HepG2 (cell line): Measurements from ENCODE around the gene OR5A1. TPM values are rescaled to one million over a fixed set of nuclear protein-coding genes. Genes with fewer than 3 reads are reported as not detected.

Experiments used
- ATAC-seq: fragments of 200-7000 bp; cut with Tn5 transposase; 3 replicates; pipeline ENCODE4 v1.9.1; 2020; ENCODE audit warnings: mild to moderate bottlenecking, moderate library complexity
- BruUV-seq: library from RNA; stranded (reverse); fragments of 400-500 nt; replicated peaks from 2 replicates; lab custom pipeline; 2021; lab: Mats Ljungman, UMichigan
- CTCF ChIA-PET: fragments of 300-600 bp; formaldehyde crosslinking; extraction: SDS; loops from one replicate; lab custom pipeline; 2021; ENCODE audit warnings: low total read pairs, inconsistent platforms, low intra/inter-chr PET ratio; lab: Yijun Ruan, JAX
- POLR2A ChIA-PET: fragments of 350-600 bp; sonication (Branson Sonifier 250); formaldehyde crosslinking; loops from one replicate; lab custom pipeline; 2020; ENCODE audit warnings: antibody characterized with exemption, inconsistent platforms; lab: Yijun Ruan, JAX
- DNase-seq: peaks from one replicate; pipeline ENCODE4 v3.0.0-alpha.2; 2015; ENCODE audit warnings: low spot score
- FAIRE-seq: peaks from 3 replicates; lab custom pipeline; 2011; peaks lifted over from hg19 to GRCh38; lab: Jason Lieb, UNC
- H2AFZ ChIP-seq: one replicate; pipeline ENCODE4 v1.6.1; 2011; ENCODE audit warnings: low read length, inconsistent platforms
- H3K27ac ChIP-seq: fragments of 300-600 bp; 3 replicates; pipeline ENCODE4 v1.8.0; 2011; ENCODE audit warnings: mixed run types, mild to moderate bottlenecking, mixed read lengths, low read length, inconsistent platforms; ENCODE audit not compliant: insufficient read depth; ENCODE audit errors: extremely low read length
- H3K27me3 ChIP-seq, 2 experiments: fragments of 200-600 bp in 1 of 2; 2 replicates in 1 of 2; 3 replicates in 1 of 2; pipeline versions ENCODE4 v1.6.0 to v1.8.0; 2011; ENCODE audit warnings: low read length in 2 of 2, mild to moderate bottlenecking in 2 of 2, moderate library complexity in 2 of 2, inconsistent platforms in 1 of 2; ENCODE audit not compliant: insufficient read depth in 2 of 2, control insufficient read depth in 1 of 2
- H3K36me3 ChIP-seq, 2 experiments: fragments of 200-600 bp in 1 of 2; replicated peaks in 1 of 2; 2 replicates in 1 of 2; 3 replicates in 1 of 2; pipeline versions ENCODE4 v1.5.1 to v1.8.0; 2011; ENCODE audit warnings: low read length in 2 of 2, inconsistent platforms in 1 of 2; ENCODE audit not compliant: insufficient read depth in 2 of 2, control insufficient read depth in 1 of 2
- H3K4me1 ChIP-seq: 2 replicates; pipeline ENCODE4 v1.5.1; 2012; ENCODE audit warnings: low read length, inconsistent platforms; ENCODE audit not compliant: insufficient read depth
- H3K4me2 ChIP-seq: 2 replicates; pipeline ENCODE4 v1.6.0; 2011; ENCODE audit warnings: low read depth, low read length, inconsistent platforms
- H3K4me3 ChIP-seq, 3 experiments: fragments of 200-600 bp in 1 of 3; sonication (generic), shearing (Covaris generic) in 1 of 3; replicated peaks in 1 of 3; 2 replicates each; pipeline ENCODE4 v1.5.1; 2011 to 2016; ENCODE audit warnings: low read length in 3 of 3, inconsistent platforms in 2 of 3, low read depth in 2 of 3, mild to moderate bottlenecking in 2 of 3, control low read depth in 1 of 3, mixed read lengths in 1 of 3; ENCODE audit not compliant: insufficient read depth in 1 of 3
- H3K79me2 ChIP-seq: one replicate; pipeline ENCODE4 v1.6.1; 2011; ENCODE audit warnings: low read length, inconsistent platforms; ENCODE audit not compliant: insufficient read depth
- H3K9ac ChIP-seq: 2 replicates; pipeline ENCODE4 v1.6.0; 2011; ENCODE audit warnings: mild to moderate bottlenecking, low read depth, low read length, inconsistent platforms; ENCODE audit not compliant: insufficient read depth
- H3K9me3 ChIP-seq: 2 replicates; pipeline ENCODE4 v1.5.1; 2012; ENCODE audit warnings: mild to moderate bottlenecking, low read length
- H4K20me1 ChIP-seq: 2 replicates; pipeline ENCODE4 v1.6.0; 2011; ENCODE audit warnings: inconsistent platforms, mild to moderate bottlenecking, low read length, moderate library complexity; ENCODE audit not compliant: insufficient read depth
- ETV6 ChIP-seq: sonication (generic); formaldehyde crosslinking; conservative IDR thresholded peaks from 2 replicates; pipeline ENCODE4 v1.4.0; 2020; ENCODE audit warnings: missing genetic modification reagents
- MBNL3 ChIP-seq: fragments of 250-450 bp; sonication (Bioruptor Pico); conservative IDR thresholded peaks from 2 replicates; pipeline ENCODE4 v1.8.0; 2022; ENCODE audit warnings: mild to moderate bottlenecking, inconsistent platforms
- NCOA1 ChIP-seq: sonication (generic); formaldehyde crosslinking; IDR thresholded peaks from 2 replicates; pipeline ENCODE4 v1.9.0; 2021; ENCODE audit warnings: missing genetic modification reagents
- NFKB2 ChIP-seq: sonication (generic); formaldehyde crosslinking; IDR thresholded peaks from 2 replicates; pipeline ENCODE4 v1.4.0; 2020; ENCODE audit warnings: missing genetic modification reagents, borderline replicate concordance
- NONO ChIP-seq, 2 experiments: fragments of 450-650 bp in 1 of 2; sonication (generic) in 1 of 2; formaldehyde crosslinking in 1 of 2; IDR thresholded peaks in 1 of 2; conservative IDR thresholded peaks in 1 of 2; 2 replicates each; pipeline versions ENCODE4 v1.6.1 to v1.8.0; 2017 to 2022; ENCODE audit warnings: mild to moderate bottlenecking in 1 of 2, missing genetic modification reagents in 1 of 2, moderate library complexity in 1 of 2
- SMC3 ChIP-seq: IDR thresholded peaks from 2 replicates; pipeline ENCODE4 v1.6.1; 2011; ENCODE audit warnings: low read length, improper control_type of control experiment
- TAF1 ChIP-seq: sonication (generic); formaldehyde crosslinking; IDR thresholded peaks from 2 replicates; pipeline ENCODE4 v1.4.0; 2020; ENCODE audit warnings: missing genetic modification reagents
- TARDBP ChIP-seq: sonication (generic); formaldehyde crosslinking; IDR thresholded peaks from 2 replicates; pipeline ENCODE4 v1.8.0; 2022; ENCODE audit warnings: mild to moderate bottlenecking, missing genetic modification reagents
- ZNF232 ChIP-seq: sonication (generic); formaldehyde crosslinking; IDR thresholded peaks from 2 replicates; pipeline ENCODE4 v1.4.0; 2020; ENCODE audit warnings: missing genetic modification reagents, borderline replicate concordance
- ZNF546 ChIP-seq: sonication (generic); formaldehyde crosslinking; conservative IDR thresholded peaks from 2 replicates; pipeline ENCODE4 v1.8.1; 2023; ENCODE audit warnings: mild to moderate bottlenecking, missing genetic modification reagents
- ZNF616 ChIP-seq: sonication (generic); formaldehyde crosslinking; IDR thresholded peaks from 2 replicates; pipeline ENCODE4 v1.5.0; 2020; ENCODE audit warnings: low read depth, mild to moderate bottlenecking, missing genetic modification reagents
- ZNF749 ChIP-seq: sonication (generic); formaldehyde crosslinking; IDR thresholded peaks from 2 replicates; pipeline ENCODE4 v1.8.0; 2022; ENCODE audit warnings: mild to moderate bottlenecking, missing genetic modification reagents, moderate library complexity, borderline replicate concordance
- ZNF788 ChIP-seq: sonication (generic); formaldehyde crosslinking; IDR thresholded peaks from 2 replicates; pipeline ENCODE4 v1.5.0; 2020; ENCODE audit warnings: mild to moderate bottlenecking, missing genetic modification reagents, borderline replicate concordance
- WGBS: methylation state at CpG from one replicate; pipeline ENCODE4 v1.1.6; 2017; ENCODE audit warnings: low lambda C conversion rate; 5-methylcytosine and 5-hydroxymethylcytosine counted together
- in situ Hi-C: cut with HindIII; loops from 2 replicates; pipeline ENCODE4 v1.10.0; 2017; ENCODE audit warnings: low pct_unique_long_range_greater_than_20kb; ENCODE audit not compliant: extremely low pct_ligation_motif_present
- intact Hi-C: fragments of 100-400 bp; cut with micrococcal nuclease; formaldehyde crosslinking; loops from one replicate; pipeline ENCODE4 v1.10.0; 2022; ENCODE audit not compliant: unreplicated experiment
- polyA plus RNA-seq, 8 experiments: library from polyadenylated mRNA; depleted of rRNA in 3 of 8; stranded (reverse) in 7 of 8; unstranded in 1 of 8; fragments of >200 nt; fragmentation: Illumina TruSeq in 4 of 8; extraction: Trizol in 4 of 8; gene quantifications; 2 replicates each; pipeline versions ENCODE4 v1.2.1 to v1.2.3, GENCODE V29; 2011 to 2016; ENCODE audit warnings: low read depth in 4 of 8, missing spikeins in 1 of 8, mixed read lengths in 1 of 8; ENCODE audit not compliant: insufficient read depth in 1 of 8
- total RNA-seq, 5 experiments: library from RNA; depleted of rRNA; stranded (reverse); fragments of >200 nt; fragmentation: Illumina TruSeq; extraction: Trizol; gene quantifications; 2 replicates each; pipeline ENCODE4 v1.2.3, GENCODE V29; 2016; ENCODE audit warnings: low read depth in 1 of 5
- TF ChIP-seq, protein P1 (sequence below), 2 experiments: sonication (generic) in 1 of 2; formaldehyde crosslinking in 1 of 2; IDR thresholded peaks; 2 replicates each; pipeline versions ENCODE4 v1.4.0 to v1.6.1; 2018 to 2020; ENCODE audit warnings: missing genetic modification reagents in 2 of 2, borderline replicate concordance in 1 of 2, low read depth in 1 of 2, mild to moderate bottlenecking in 1 of 2, missing biosample characterization in 1 of 2

The OR5A1 gene
- total and polyA plus RNA-seq, 2 of the 13 experiments (the other 11 are each of a cell fraction or from before 2014, with no cell fraction given): not detected

DNA sequence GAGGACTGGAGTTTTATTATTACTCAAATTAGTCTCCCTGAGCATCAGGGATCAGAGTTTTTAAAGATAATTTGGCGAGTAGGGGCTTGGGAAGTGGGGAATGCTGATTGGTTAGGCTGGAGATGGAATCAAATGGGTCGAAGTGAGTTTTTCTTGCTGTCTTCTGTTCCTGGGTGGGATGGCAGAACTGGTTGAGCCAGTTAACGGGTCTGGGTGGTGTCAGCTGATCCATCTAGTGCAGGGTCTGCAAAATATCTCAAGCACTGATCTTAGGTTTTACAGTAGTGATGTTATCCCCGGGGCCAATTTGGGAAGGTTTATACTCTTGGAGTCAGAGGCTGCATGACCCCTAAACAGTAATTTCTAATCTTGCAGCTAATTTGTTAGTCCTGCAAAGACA lies 11.1 kb upstream of the OR5A1 start:
- no peak for FAIRE-seq
- no peak for ATAC-seq
- CTCF ChIA-PET: no interaction called here
- Histone ChIP-seq H3K4me2 (no peak overlapping the region), H3K36me3 (no peaks in the 10 kb centered on the region), H3K79me2 (no peaks in the 10 kb centered on the region), H3K9ac (no peak overlapping the region), H3K4me3 (no peak overlapping the region), H2AFZ (no peak overlapping the region), H4K20me1 (no peaks in the 10 kb centered on the region), H3K27me3 (no peaks in the 10 kb centered on the region), H3K4me1 (no peaks in the 10 kb centered on the region), H3K9me3 (no peaks in the 10 kb centered on the region), H3K27ac (no peak overlapping the region)
- POLR2A ChIA-PET: no interaction called here
- DNase-seq: no peak
- intact Hi-C loops: no loop called here
- 0% methylated on average over 4 of the region's 4 CpGs for WGBS
- in situ Hi-C loops: no loop called here
- no peak for TF ChIP-seq NFKB2 (CRISPR knock-in tag)
- no peak for TF ChIP-seq TARDBP
- TF ChIP-seq TAF1 (CRISPR knock-in tag): no peak
- TF ChIP-seq ZNF232 (CRISPR knock-in tag): no peak
- no peak for TF ChIP-seq NCOA1 (CRISPR knock-in tag)
- TF ChIP-seq NONO (IDR thresholded peaks at IDR 0.05): no peak
- TF ChIP-seq NONO (CRISPR knock-in tag; conservative IDR thresholded peaks at IDR 0.05): no peak
- TF ChIP-seq MBNL3: no peak
- TF ChIP-seq, protein P1, sequence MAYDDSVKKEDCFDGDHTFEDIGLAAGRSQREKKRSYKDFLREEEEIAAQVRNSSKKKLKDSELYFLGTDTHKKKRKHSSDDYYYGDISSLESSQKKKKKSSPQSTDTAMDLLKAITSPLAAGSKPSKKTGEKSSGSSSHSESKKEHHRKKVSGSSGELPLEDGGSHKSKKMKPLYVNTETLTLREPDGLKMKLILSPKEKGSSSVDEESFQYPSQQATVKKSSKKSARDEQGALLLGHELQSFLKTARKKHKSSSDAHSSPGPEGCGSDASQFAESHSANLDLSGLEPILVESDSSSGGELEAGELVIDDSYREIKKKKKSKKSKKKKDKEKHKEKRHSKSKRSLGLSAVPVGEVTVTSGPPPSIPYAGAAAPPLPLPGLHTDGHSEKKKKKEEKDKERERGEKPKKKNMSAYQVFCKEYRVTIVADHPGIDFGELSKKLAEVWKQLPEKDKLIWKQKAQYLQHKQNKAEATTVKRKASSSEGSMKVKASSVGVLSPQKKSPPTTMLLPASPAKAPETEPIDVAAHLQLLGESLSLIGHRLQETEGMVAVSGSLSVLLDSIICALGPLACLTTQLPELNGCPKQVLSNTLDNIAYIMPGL (CRISPR knock-in tag; IDR thresholded peaks at IDR 0.05; ENCODE audit: borderline replicate concordance in 1 of 2, low read depth in 1 of 2): no peak
- TF ChIP-seq SMC3: no peak
- TF ChIP-seq ZNF546 (CRISPR knock-in tag): no peak
- no peak for TF ChIP-seq ZNF616 (CRISPR knock-in tag)
- TF ChIP-seq ETV6 (CRISPR knock-in tag): no peak
- no peak for TF ChIP-seq ZNF788 (CRISPR knock-in tag)
- no peak for TF ChIP-seq ZNF749 (CRISPR knock-in tag)
- BruUV-seq: no TSS peak
